DMS114 treated with DMSO at 0.1 percent for 48 hours (cell line): ENCODE measurements around the gene KIAA1671.

ENCODE experiments used
- DNase-seq: peaks from one replicate; lab custom pipeline; 2025; ENCODE audit not compliant: unreplicated experiment; lab: John Stamatoyannopoulos, UW

The KIAA1671 gene

GRCh38 chr22:25007444-25008106, 55.1 kb downstream of the KIAA1671 start:
- DNase-seq, result no peak

GRCh38 chr22:25008666-25009065, 56.1 kb downstream of the KIAA1671 start:
- DNase-seq, result no peak

GRCh38 chr22:25012741-25013143, 60.2 kb downstream of the KIAA1671 start:
- no peak for DNase-seq

- DNase-seq, result no peak
Measured at GRCh38 chr22:25013607-25014006, 61.1 kb downstream of the KIAA1671 start.

- DNase-seq, result no peak
Measured at GRCh38 chr22:25014896-25015755, 62.6 kb downstream of the KIAA1671 start.

GRCh38 chr22:25016311-25016710, 63.8 kb downstream of the KIAA1671 start:
- DNase-seq, result no peak

GRCh38 chr22:25018009-25018408, 65.5 kb downstream of the KIAA1671 start:
- DNase-seq, result no peak

- DNase-seq, result no peak
Measured at GRCh38 chr22:25019427-25020184, 67.1 kb downstream of the KIAA1671 start.

- DNase-seq, result no peak
Measured at GRCh38 chr22:25021409-25021808, 68.9 kb downstream of the KIAA1671 start.

GRCh38 chr22:25021976-25022711, 69.6 kb downstream of the KIAA1671 start:
- no peak for DNase-seq

- DNase-seq, result no peak
Measured at GRCh38 chr22:25023879-25024278, 71.4 kb downstream of the KIAA1671 start.

- no peak for DNase-seq
Measured at GRCh38 chr22:25024895-25025294, 72.4 kb downstream of the KIAA1671 start.

- no peak for DNase-seq
Measured at GRCh38 chr22:25025491-25026400, 73.2 kb downstream of the KIAA1671 start.

- no peak for DNase-seq
Measured at GRCh38 chr22:25027043-25027906, 74.8 kb downstream of the KIAA1671 start.

GRCh38 chr22:25027959-25028840, 75.7 kb downstream of the KIAA1671 start:
- no peak for DNase-seq

GRCh38 chr22:25028841-25029141, 76.3 kb downstream of the KIAA1671 start:
- no peak for DNase-seq

- no peak for DNase-seq
Measured at GRCh38 chr22:25029181-25029580, 76.7 kb downstream of the KIAA1671 start.

GRCh38 chr22:25030636-25031035, 78.1 kb downstream of the KIAA1671 start:
- DNase-seq, result no peak
